Stimulated activated CD4-positive, alpha-beta T cell treated with anti-CD3 and anti-CD28 coated beads, Interleukin-12 subunit alpha, Interleukin-12 subunit beta, amount 100 ng/mL, for 4 hours (primary cell): Measurements from ENCODE around the gene HEATR5A.
"Not testable (repeated sequence)": the region's sequence is repeated elsewhere in the genome, so short reads cannot be mapped to it uniquely, and the experiment has no call there.

Source experiments
- DNase-seq: peaks from one replicate; pipeline ENCODE4 v3.0.0-alpha.2; 2020

HEATR5A gene

DNA sequence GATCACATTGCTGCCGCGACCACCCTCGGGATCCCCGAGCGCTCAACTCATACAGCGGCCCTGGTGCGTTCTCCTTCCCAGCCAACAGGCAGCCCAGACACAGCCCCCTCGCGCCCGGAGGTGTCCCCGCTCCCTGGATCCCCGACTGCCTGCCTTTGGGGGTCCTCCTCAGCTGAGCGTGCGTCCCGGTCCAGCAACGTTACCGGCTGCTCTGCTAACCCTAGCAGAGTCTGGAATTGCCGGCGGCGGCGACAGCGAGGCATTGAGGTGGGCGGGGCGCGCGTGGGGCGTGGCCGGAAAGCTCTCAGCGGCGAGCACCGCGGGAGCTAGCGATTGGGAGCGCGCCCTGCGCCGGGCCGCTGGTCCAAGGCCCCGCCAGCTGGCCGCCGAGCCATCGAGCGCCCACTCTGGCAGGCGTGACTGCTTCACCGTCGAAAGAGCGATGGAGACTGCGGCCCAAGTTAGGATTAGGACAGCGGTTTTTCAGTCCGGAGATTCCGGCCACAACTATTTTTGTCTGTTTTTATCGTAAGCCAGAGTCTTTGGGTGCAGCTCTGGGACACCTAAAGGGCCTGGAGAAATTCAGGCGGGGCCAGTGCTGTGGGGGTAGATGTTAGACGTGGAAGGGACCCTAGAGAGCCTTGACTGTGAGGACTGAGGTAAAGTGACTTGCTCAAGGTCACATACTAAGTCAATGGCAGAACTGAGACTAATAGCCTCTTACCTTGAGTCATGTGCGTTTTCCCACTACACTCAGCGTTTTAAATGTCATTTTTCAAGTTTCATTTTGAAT lies at the start of gene HEATR5A:
Gene HEATR5A, minus strand, starts transcription at position 232 of the 793 bp plus-strand sequence. CDS start 17,575 bp downstream, outside the sequence.
- peak; percentile 92 for DNase-seq

- DNase-seq: no peak
Measured at GRCh38 chr14:31466554-31466953, 46.2 kb upstream of the HEATR5A start.

DNA sequence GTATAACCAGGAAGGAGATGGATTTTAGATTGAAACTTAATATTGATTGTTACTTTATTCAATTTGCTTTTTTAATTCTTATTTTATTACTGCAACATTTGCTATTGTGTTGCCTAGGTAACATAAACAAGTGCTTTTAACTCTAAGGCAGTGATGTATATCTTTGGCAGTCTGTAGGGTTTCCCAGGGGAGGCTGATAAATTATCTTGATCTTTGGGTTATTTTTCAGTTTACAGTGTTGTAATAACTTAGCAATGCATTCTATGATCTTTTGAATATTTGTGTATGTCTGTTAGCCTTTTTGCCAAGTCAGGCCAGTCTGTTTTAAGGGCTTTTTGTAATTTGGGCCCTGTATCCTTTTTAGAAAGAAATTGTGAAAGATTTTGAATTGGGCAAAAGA lies 44.8 kb upstream of the HEATR5A start:
- DNase-seq: no peak

- DNase-seq: not testable (repeated sequence)
Measured at GRCh38 chr14:31462450-31462849, 42.1 kb upstream of the HEATR5A start.

DNA sequence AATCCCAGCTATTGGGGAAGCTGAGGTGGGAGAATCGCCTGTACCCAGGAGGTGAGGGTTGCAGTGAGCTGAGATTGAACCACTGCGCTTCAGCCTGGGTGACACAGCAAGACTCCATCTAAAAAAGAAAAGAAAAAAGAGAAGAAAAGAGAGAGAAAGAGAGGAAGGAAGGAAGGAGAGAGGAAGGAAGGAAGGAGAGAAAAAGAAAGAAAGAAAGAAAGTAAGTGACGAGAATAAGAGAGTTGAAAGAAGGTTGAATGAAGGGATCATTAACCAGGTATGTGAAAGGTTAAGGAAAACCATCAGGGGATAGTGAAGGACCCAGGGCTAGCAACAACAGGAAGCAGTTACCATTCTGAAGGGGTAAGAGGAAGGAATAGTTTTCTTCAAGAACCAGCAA lies 41.2 kb upstream of the HEATR5A start:
- no peak for DNase-seq

DNA sequence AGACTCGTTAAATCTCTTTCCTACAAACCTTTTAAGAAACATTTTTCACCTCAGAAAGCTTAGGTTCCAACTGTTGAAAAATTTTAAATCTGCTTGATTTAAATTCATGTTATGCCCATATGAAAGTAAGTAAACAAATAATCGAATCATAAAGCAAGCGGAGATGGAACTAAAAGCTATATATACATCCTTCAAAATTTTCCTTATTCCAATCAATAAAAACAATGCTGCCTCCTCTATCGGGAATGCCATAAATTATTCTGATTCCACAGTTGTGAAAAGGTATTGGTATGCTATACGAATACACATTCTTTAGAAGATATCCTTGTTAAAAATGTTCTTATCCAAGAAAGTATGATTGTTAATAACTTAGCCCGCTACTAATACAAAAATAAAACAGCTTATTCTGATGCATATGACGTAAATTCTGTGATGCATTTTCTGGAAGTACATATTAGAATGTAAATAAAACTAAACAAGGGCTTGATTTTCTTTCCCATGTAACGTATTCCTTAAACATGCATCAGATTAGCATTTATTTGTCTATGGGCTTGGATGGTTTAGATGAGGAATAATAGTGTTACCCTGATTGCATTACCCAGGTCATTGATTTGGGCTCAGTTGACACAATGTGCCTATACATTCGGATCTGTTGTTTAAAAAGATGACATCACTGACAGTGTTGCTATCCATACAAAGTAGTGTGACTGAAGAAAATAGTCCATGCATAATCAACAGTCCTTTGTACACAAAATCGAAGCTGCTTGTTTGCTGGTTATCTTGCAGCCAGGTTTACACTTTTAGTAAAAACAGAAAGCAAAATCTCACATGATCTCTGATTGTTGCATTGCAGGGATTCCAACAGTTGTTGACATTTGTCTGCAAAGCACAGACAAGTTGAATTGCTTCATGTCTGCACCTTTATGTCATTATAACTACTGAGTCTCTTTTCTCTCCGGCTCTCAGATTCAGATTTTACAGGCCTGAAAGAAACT lies 37.6 kb upstream of the HEATR5A start:
- DNase-seq: no peak

DNA sequence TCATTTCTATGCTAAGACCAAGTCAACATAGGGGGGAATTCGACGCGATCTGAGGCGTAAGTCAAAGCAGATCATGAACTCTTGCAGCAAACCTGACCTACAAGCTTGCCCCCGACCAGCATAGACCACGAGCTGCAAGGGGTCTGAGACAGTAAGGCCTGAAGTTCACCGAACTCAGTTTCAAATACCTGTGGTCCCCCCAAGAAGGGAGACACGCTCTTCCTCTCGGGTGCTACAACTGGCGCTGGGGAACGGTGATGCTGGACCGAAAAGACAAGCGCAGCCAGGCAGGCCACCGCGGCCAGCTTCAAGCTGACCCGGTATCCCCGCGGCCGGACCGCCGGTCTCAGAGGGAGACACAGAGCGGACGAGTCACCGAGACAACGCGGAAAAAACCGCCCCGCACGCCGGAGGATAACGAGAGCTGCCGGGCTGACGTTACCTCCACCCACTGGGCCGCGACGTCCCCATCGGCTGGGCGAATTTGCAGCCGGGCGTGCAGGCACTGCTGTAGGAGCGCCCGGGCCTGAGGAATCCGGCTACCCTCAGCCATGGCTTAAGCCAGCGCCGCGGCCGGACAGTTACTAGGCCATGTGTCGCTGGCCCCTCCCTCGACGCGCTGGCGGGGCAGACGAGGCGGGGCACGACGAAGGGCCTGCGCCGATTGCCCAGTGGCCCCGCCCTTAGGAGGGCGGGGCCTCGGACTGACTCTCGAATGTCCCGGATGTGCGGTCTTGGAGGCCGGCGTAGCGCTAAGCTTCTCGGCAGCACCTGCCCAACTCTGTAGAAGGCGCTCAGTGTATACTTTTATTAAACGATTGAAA lies 36.7 kb upstream of the HEATR5A start, which contains the start of gene DTD2:
Gene DTD2, minus strand, starts transcription at position 666 of the 824 bp plus-strand sequence. Its CDS starts 113 bp downstream, at position 553.
- peak; percentile 90 for DNase-seq

GRCh38 chr14:31449971-31450610 lies 29.7 kb upstream of the HEATR5A start:
- no peak for DNase-seq

- no peak for DNase-seq
Measured at GRCh38 chr14:31449136-31449535, 28.8 kb upstream of the HEATR5A start.

- no peak for DNase-seq
Measured at GRCh38 chr14:31445703-31446102, 25.4 kb upstream of the HEATR5A start.

- no peak for DNase-seq
Measured at GRCh38 chr14:31442284-31442683, 21.9 kb upstream of the HEATR5A start.

GRCh38 chr14:31441273-31442111 lies 21.1 kb upstream of the HEATR5A start:
- DNase-seq: no peak

DNA sequence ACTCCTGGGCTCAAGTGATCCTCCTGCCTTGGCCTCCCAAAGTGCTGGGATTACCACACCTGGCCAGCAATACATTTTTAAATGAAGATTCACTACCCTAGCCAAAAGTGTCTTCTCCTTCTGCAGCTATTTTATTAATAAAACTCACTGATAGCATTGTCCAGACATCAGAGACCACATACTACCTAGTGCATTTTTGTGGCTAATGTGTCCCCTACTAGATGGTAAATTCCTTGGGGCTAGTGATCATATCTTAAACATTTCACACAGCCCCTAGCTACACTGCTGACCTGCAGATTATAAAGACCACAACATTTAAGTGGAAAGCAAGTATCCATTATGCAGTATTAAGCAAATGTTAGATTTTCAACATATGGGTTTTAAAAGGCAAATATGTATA lies 19.9 kb upstream of the HEATR5A start:
- DNase-seq: no peak

- no peak for DNase-seq
Measured at GRCh38 chr14:31439561-31439960, 19.2 kb upstream of the HEATR5A start.

- not testable (repeated sequence) for DNase-seq
Measured at GRCh38 chr14:31437045-31437691, 16.8 kb upstream of the HEATR5A start.

DNA sequence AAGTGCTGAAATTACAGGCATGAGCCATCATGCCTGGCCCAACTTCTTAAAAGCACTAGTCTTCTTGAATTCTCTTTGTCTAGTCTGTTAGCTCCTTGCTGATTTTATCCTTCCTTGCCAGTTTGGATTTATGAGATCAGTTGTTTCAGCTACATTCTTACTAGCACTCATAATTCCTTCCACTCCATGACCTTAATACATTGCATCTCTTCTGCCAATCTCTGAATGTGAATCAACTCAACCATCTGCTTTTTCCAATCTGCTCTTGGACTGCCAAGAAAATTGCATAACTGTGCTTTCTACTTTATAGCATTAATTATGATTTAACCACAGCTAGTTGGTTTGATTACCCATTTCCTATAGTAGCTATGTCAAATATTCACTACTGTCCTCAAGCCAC lies 14.9 kb upstream of the HEATR5A start:
- DNase-seq: no peak

- no peak for DNase-seq
Measured at GRCh38 chr14:31430634-31431264, 10.4 kb upstream of the HEATR5A start.

GRCh38 chr14:31429791-31430190 lies 9.4 kb upstream of the HEATR5A start:
- no peak for DNase-seq

DNA sequence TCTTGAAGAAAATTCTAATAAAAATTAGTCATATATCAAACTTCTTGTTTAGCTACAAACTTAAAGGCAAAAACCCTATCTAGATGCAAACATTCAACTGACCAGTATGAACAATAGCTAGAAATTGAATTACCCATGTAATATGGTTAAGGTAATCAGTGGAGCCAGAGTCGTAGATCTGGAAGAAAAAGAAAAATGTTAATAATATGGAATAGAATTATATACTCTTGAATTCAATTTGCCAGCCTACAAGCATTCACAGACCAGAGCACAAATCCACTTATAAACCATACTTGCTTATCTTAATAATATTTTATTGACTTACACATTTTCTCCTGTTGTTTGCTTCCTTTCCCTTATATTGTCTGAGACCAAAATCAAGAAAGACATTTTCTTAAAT lies 7.7 kb upstream of the HEATR5A start:
- DNase-seq: no peak

DNA sequence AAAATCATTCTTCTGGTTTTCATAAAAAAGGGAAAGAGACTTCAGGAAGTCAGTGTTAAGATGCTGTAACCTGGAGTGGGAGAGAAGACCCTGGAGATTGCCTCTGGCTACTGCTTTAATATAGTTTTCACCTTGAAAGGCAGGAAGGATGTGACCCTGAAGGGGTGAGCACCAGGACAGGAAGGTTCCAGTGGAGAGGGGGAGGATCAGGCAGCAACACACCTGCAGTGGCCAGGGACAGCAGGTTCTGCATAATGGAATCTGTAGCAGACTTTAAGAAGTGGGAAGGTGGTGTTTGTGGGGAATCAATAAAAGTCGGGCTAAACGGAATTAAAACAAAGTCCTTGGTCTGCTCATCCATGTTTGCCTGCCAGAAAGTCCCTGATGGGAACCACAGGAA lies 6.3 kb upstream of the HEATR5A start:
- DNase-seq: no peak
